Measurements from ENCODE around the gene PLXDC1. TPM values are rescaled to one million over a fixed set of nuclear protein-coding genes. Genes with fewer than 3 reads are reported as not detected.
A peak's percentile ranks its signal among the peaks of the same experiment; 100 is the strongest.

PLXDC1 gene
- total RNA-seq, 2 donors from 2014 or later, result 7.5 to 11.7 TPM

DNA sequence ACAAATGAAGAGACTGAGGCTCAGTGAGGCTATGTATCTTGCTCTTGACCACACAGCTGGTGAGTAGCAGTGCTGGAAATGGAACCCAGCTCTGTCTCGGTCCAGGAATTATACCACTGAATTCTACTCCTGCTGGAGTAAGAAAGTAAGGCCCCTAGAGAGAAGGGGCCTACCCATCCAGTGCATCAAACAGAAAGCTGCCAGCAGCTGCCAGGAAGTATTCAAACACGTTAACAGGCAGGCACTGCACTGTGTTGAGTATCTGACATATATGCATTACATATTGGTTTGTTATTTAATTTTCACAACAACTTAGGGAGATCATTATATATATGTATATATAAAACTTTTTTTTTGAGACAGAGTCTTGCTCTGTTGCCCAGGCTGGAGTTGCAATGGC is 10.5 kb upstream of the PLXDC1 start:
- no peak for DNase-seq
- no peaks in the 10 kb centered on the region for H3K9me3 ChIP-seq (ENCODE audit: control insufficient read depth, low read length, poor library complexity, severe bottlenecking)
- no peak for ATAC-seq
- Mint-ChIP-seq H3K36me3 (ENCODE audit: low read depth) (peaks cover 5% of the 10 kb centered on the region), H3K4me3 (no peak overlapping the region), H3K27me3 (peaks cover 27% of the 10 kb centered on the region), H3K4me1 (peaks cover 8% of the 10 kb centered on the region), H3K27ac (no peak overlapping the region)

DNA sequence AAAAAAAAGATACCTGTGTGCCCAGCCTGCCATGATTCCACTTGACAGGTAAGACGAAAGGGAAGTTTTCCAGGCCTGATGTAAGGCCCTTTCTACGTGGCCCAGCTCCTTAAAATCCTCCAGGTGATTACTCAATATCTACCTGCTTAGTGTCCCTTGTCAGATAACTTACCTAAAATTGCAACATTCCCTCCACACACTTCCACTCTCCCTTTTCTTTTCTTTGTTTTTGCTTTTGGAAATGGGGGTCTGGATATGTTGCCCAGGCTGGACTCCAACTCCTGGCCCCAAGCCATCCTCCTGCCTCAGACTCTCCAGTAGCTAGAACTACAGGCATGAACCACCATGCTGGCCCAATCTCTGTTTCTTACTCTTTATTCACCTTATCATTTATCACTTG is 7.2 kb upstream of the PLXDC1 start:
- Mint-ChIP-seq H3K27me3 (peaks cover 10% of the 10 kb centered on the region), H3K36me3 (ENCODE audit: low read depth) (peaks cover 4% of the 10 kb centered on the region), H3K4me1 (peaks cover 8% of the 10 kb centered on the region), H3K27ac (no peak overlapping the region), H3K4me3 (no peak overlapping the region)
- H3K9me3 ChIP-seq (ENCODE audit: control insufficient read depth, low read length, poor library complexity, severe bottlenecking), result no peaks in the 10 kb centered on the region
- no peak for DNase-seq
- no peak for ATAC-seq

DNA sequence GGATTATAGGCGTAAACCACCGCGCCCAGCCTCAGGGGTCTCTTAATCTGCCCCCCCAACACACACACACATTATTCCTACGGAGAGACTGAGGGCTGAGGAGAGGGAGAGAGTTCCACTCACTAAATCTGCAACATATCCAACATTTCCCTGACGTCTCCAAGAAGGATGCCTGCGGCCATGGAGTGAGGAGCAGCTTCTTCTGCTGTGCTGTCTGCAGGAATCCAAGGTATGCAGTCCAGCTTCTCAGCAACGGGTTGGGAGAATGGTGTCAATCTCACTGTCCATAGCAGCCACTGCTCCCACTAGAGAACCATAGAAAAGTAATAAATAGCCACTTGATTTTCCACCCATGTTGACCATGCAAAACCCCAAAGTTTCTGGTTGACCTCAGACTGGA is 5.1 kb upstream of the PLXDC1 start:
- Mint-ChIP-seq H3K27ac (peak overlapping the region; percentile 45), H3K27me3 (peaks cover 13% of the 10 kb centered on the region), H3K4me3 (peak overlapping the region; percentile 28), H3K4me1 (peaks cover 26% of the 10 kb centered on the region), H3K36me3 (ENCODE audit: low read depth) (peaks cover 4% of the 10 kb centered on the region)
- H3K9me3 ChIP-seq (ENCODE audit: control insufficient read depth, low read length, poor library complexity, severe bottlenecking), result no peaks in the 10 kb centered on the region
- no peak for ATAC-seq
- no peak for DNase-seq

DNA sequence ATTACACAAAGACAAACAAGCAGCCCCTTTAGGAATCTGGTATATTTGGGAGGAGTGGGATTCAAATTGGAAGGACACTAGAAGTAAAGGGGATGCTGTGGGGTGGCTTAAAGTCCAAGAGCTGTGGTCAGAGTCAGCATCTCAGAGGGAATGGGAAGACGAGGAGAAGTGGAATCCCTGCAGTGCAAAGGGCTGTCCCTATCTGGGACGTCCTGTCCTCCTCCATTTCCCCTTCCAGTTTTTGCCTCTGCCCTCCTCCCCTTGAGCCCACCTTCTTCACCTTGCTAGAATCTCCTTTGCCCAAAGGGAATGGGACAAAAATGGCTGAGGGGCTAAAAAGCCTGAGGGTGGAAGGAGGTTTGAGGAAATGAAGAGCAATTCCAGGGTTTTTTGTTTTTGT is 4.2 kb upstream of the PLXDC1 start:
- peak overlapping the region; percentile 100 for H3K27ac Mint-ChIP-seq
- H3K4me3 Mint-ChIP-seq, result peak overlapping the region; percentile 15
- peaks cover 29% of the 10 kb centered on the region for H3K4me1 Mint-ChIP-seq
- DNase-seq (no peak), ATAC-seq (no peak)
- H3K9me3 ChIP-seq (ENCODE audit: control insufficient read depth, low read length, poor library complexity, severe bottlenecking), result no peaks in the 10 kb centered on the region
- H3K36me3 Mint-ChIP-seq (ENCODE audit: low read depth), result peaks cover 4% of the 10 kb centered on the region
- peaks cover 14% of the 10 kb centered on the region for H3K27me3 Mint-ChIP-seq

DNA sequence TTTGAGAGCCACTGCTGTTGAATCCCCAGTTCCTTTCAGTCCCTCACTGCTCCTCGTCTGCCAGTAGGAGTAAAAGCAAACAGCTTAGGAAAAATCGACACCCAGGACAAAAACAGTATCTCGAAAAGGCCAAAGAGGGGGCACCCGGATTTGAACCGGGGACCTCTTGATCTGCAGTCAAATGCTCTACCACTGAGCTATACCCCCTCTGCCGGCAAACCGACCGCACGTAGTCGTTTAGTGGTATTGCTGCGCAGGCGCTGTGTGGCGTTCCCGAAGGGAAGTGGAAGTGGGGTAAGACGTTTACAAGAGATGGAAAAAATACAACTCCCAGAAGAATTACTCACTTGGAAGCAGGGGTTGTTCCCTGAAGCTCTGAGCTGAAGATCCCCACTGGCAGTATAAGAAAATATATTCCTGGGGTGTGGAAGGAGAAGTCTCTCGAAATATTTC is 2.2 kb upstream of the PLXDC1 start:
- no peaks in the 10 kb centered on the region for H3K9me3 ChIP-seq (ENCODE audit: control insufficient read depth, low read length, poor library complexity, severe bottlenecking)
- ATAC-seq (peak; percentile 69), DNase-seq (peak; percentile 74 to 91 (median 84))
- peaks cover 31% of the 10 kb centered on the region for H3K27me3 Mint-ChIP-seq
- peaks cover 46% of the 10 kb centered on the region for H3K4me1 Mint-ChIP-seq
- H3K4me3 Mint-ChIP-seq, result peak overlapping the region; percentile 97
- H3K36me3 Mint-ChIP-seq (ENCODE audit: low read depth), result peaks cover 4% of the 10 kb centered on the region
- H3K27ac Mint-ChIP-seq, result peak overlapping the region; percentile 100

DNA sequence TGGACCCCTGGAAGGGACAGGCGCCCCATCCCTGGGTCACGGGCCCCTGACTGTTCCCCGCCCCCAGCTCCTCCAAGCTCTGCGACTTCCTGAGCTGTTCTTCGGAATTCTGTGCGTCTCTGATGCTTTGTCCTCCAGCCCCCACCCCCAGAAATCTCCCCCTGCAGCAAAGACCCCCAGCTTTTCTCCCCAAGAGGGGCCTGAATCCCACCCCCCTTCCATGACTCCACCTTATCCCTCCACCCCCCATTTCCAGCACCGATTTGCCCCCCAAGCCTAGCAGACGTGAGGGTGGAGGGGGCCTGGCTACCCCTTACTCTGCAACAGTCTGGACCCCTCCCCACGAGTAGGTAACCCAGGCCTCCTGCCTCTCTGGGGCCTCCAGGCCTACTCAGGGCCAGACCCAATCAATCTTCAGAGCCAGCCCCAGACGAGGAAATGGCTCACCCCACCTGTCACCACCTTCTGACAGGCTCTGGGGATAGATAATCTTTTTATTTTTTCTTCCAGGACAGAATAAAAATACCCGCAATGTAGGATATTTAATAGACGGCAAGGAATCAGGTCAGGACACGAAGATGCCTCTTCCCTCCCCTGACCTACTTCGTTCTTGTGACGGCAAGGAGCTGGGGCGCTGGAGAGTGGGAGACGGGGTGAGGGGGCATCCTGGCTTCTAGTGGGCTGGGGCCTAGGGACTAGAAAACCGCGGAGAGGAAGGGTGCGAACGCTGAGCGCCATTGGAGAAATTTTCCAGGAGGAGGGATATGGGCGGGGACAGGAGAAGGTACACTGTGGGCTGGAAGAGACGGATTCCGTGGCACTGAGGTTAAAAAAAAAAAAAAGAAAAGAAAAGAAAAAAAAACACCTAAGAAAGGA is 744 bp upstream of the PLXDC1 start:
- H3K27me3 Mint-ChIP-seq, result peaks cover 31% of the 10 kb centered on the region
- peaks cover 4% of the 10 kb centered on the region for H3K36me3 Mint-ChIP-seq (ENCODE audit: low read depth)
- ATAC-seq (no peak), DNase-seq (peak in 1 of 3 donors; percentile 20)
- peaks cover 48% of the 10 kb centered on the region for H3K4me1 Mint-ChIP-seq
- H3K9me3 ChIP-seq (ENCODE audit: control insufficient read depth, low read length, poor library complexity, severe bottlenecking), result no peaks in the 10 kb centered on the region
- peak overlapping the region; percentile 100 for H3K27ac Mint-ChIP-seq
- peak overlapping the region; percentile 97 for H3K4me3 Mint-ChIP-seq

DNA sequence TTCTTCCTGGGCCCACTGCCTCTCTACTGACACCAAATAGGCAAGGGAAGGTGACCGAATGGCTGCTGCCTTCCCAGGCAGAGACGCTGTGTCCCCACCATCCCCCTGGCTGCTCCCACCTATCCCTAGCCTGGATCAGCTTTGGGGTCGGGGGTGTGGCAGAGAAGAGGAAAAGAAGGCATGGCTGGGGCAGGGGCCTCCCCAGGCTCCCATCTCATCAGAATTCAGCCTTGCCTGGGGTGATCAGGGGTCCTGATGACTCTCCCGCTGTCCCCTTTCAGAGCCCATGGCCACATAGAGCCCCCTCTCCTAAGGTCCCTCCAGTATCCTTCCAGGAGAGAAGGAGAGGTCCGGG is 665 bp downstream of the PLXDC1 start:
- H3K27me3 Mint-ChIP-seq, result peaks cover 31% of the 10 kb centered on the region
- no peak for DNase-seq
- H3K27ac Mint-ChIP-seq, result peak overlapping the region; percentile 4
- H3K9me3 ChIP-seq (ENCODE audit: control insufficient read depth, low read length, poor library complexity, severe bottlenecking), result no peaks in the 10 kb centered on the region
- H3K36me3 Mint-ChIP-seq (ENCODE audit: low read depth), result peaks cover 4% of the 10 kb centered on the region
- ATAC-seq, result no peak
- peaks cover 48% of the 10 kb centered on the region for H3K4me1 Mint-ChIP-seq
- peak overlapping the region; percentile 80 for H3K4me3 Mint-ChIP-seq

DNA sequence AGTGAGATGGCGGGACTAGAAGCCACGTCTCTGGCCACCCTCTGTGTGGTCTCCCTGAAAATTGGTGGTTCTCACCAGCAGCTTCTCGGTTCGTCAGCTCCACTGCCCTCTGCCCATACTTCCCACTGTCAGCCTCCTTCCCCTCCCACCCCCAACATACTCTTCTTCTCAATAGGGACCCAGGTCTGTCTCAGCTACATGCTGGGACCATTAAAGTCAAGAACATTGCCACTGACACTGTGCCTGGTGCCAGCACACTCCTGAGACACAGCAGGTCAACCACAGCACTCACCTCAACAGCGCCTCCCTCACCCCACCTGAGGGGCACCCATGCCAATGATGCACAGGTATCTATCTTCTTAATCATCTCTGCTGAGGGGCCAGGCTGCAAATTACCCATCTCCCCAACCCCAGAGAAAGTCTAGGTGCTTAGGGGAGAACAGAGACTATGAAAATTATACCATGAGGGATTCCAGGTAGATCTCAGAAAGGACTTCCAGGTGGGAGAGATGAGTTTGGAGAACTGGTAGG is 1.3 kb downstream of the PLXDC1 start:
- Mint-ChIP-seq H3K36me3 (ENCODE audit: low read depth) (peaks cover 4% of the 10 kb centered on the region), H3K27ac (peak overlapping the region; percentile 4), H3K27me3 (peaks cover 31% of the 10 kb centered on the region), H3K4me3 (peak overlapping the region; percentile 80), H3K4me1 (peaks cover 48% of the 10 kb centered on the region)
- no peak for ATAC-seq
- DNase-seq, result no peak
- no peaks in the 10 kb centered on the region for H3K9me3 ChIP-seq (ENCODE audit: control insufficient read depth, low read length, poor library complexity, severe bottlenecking)

DNA sequence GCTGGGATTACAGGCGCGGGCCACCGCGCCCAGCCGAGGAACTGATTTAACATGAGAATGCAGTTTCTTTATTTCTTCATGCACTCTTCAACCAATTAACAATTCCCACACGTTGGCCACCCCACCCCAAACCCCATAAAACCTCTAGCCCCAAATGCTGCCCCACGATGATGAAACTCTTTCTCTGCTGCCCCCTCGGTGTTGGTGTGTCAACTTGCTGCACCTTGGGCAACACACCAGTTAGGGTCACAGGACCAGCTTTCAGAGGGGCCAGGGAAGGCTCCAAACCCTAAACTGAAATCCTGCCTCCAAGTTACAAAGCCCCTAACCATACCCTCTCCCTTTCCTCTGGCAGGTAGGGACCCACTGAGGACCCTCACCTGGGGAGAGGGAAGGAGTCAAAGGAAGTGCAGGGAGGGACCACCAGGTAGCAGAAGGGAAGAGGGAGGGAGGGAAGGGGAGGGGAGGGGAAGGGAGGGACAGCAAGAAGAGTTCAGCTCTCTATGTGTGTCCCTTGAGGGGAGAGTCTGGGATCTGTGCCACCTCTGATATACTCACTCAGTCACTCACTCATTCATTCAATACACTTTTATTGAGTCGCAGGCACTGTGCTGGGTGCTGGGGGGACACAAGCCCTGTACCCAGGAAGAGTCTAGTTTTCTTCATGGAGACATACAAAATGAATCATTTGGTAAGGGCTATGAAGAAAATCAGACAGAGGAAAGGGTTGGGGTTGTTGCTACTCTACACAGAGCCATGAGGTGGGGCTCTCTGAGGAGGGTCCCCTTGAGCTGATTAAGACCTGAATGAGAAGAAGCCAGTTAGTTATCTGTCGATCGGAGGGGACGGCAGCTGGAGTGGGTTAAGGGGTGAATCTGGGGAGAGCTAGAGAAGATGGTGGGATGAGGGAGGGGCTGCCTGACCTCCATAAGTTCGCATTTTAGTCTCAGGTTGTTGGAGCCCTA is 3.9 kb downstream of the PLXDC1 start:
- ATAC-seq (no peak), DNase-seq (no peak)
- Mint-ChIP-seq H3K4me3 (no peak overlapping the region), H3K4me1 (peaks cover 30% of the 10 kb centered on the region), H3K27ac (no peak overlapping the region), H3K36me3 (ENCODE audit: low read depth) (no peaks in the 10 kb centered on the region), H3K27me3 (peaks cover 18% of the 10 kb centered on the region)
- no peaks in the 10 kb centered on the region for H3K9me3 ChIP-seq (ENCODE audit: control insufficient read depth, low read length, poor library complexity, severe bottlenecking)

DNA sequence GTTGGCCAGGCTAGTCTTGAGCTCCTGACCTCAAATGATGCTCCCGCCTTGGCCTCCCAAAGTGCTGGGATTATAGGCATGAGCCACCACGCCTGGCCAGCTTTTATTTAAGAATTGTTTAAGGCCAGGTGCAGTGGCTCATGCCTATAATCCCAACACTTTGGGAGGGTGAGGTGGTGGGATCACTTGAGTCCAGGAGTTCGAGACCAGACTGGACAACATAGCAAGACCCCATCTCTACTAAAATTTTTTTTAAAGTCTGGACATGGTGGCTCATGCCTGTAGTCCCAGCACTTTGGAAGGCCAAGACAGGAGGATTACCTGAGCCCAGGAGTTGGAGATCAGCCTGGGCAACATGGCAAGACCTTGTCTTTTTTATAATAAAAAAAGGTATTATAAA is 5.2 kb downstream of the PLXDC1 start:
- Mint-ChIP-seq H3K4me1 (peaks cover 22% of the 10 kb centered on the region), H3K4me3 (no peak overlapping the region), H3K27me3 (peaks cover 18% of the 10 kb centered on the region), H3K27ac (no peak overlapping the region), H3K36me3 (ENCODE audit: low read depth) (no peaks in the 10 kb centered on the region)
- ATAC-seq (no peak), DNase-seq (no peak)
- no peaks in the 10 kb centered on the region for H3K9me3 ChIP-seq (ENCODE audit: control insufficient read depth, low read length, poor library complexity, severe bottlenecking)

DNA sequence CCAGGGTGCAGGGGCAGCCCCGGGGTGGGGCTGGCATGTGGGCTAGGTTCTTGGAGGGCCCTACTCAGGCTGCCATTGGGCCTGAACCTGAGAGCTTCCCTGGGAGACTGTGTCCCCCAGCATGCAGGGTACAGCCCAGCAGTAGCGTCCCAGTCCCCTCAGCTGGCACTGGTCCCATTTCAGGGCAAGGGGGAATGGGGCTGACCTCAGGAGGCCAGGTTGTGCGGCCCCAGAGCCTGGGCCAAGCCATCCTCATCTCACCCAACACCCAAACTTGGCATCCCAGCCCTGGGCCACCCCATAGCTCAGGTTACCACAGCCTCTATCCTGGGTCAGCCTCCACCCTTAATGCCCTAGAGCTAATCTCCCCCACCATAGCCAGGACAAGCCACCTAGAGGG is 6.3 kb downstream of the PLXDC1 start:
- Mint-ChIP-seq H3K27ac (peak overlapping the region; percentile 37), H3K36me3 (ENCODE audit: low read depth) (no peaks in the 10 kb centered on the region), H3K27me3 (peaks cover 12% of the 10 kb centered on the region), H3K4me1 (peaks cover 16% of the 10 kb centered on the region), H3K4me3 (no peak overlapping the region)
- ATAC-seq (no peak), DNase-seq (no peak)
- no peaks in the 10 kb centered on the region for H3K9me3 ChIP-seq (ENCODE audit: control insufficient read depth, low read length, poor library complexity, severe bottlenecking)

DNA sequence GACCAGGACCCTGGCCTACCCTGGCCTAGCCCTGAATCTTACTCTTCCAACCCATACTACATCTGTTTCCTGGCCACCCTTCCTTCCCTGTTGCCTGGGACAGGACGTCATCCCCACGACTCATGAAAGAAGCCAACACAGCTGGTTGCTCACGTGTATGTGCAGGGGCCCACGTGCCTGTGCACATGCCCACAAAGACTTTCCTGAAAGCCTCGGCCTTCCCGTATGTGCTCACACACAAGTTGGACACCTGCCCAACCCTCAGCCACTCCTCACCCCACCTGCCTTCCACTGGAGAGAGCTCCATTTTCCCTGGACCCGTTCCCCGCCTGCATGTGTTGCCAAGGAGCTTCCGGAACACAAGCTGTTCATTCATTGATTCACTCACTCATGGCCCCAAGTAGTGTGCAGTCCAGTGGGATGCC is 7.0 kb downstream of the PLXDC1 start:
- H3K27me3 Mint-ChIP-seq, result peaks cover 4% of the 10 kb centered on the region
- peaks cover 8% of the 10 kb centered on the region for H3K4me1 Mint-ChIP-seq
- DNase-seq (no peak), ATAC-seq (no peak)
- no peaks in the 10 kb centered on the region for H3K36me3 Mint-ChIP-seq (ENCODE audit: low read depth)
- H3K4me3 Mint-ChIP-seq, result no peak overlapping the region
- H3K27ac Mint-ChIP-seq, result peak overlapping the region; percentile 37
- no peaks in the 10 kb centered on the region for H3K9me3 ChIP-seq (ENCODE audit: control insufficient read depth, low read length, poor library complexity, severe bottlenecking)

DNA sequence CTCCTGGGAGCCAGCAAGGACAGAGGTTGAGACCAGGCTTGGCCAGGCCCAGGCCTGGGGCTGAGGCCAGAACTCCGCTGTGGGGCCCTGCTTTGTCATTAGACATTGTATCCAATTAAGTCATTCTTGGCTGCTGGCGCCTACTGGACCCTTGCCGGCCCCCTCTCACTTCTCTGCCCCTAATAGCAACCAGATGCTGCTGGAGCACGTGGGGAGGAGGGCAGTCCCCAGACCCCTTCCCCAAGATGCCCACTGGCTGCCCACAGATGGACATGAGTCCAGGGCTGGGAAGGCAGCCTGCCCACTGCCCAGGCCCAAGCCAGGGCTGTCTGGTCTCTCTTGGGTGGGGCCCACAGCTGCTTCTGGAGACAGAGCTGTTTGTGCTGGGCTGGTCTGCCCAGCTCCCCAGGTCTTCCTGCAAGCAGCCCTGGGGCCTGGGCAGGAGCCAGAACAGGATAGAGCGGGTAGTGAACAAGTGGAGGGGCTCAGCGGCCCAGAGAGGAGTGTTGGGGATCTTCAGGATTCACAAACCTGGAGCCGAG is 7.8 kb downstream of the PLXDC1 start:
- no peak overlapping the region for H3K27ac Mint-ChIP-seq

More for the DNA sequence above, 7.8 kb downstream of the PLXDC1 start:
- no peaks in the 10 kb centered on the region for H3K27me3 Mint-ChIP-seq
- no peaks in the 10 kb centered on the region for H3K36me3 Mint-ChIP-seq (ENCODE audit: low read depth)
- DNase-seq (no peak), ATAC-seq (no peak)
- no peak overlapping the region for H3K4me3 Mint-ChIP-seq
- H3K9me3 ChIP-seq (ENCODE audit: control insufficient read depth, low read length, poor library complexity, severe bottlenecking), result no peaks in the 10 kb centered on the region
- H3K4me1 Mint-ChIP-seq, result peaks cover 4% of the 10 kb centered on the region

All from T-helper 17 cell (primary cell).